Uterus (tissue), 4 donors: ENCODE data around the gene PTPRD. TPM values are rescaled to one million over a fixed set of nuclear protein-coding genes. Genes with fewer than 3 reads are reported as not detected.
A peak's percentile ranks its signal among the peaks of the same experiment; 100 is the strongest.

Experiments used
- DNase-seq, 2 donors: peaks; one replicate each; pipeline ENCODE4 v3.0.0-alpha.2; 2019 to 2020
- H3K27ac ChIP-seq, 2 donors: fragments of 200-600 bp; sonication (generic); 1 replicate in 1 of 2; 2 replicates in 1 of 2; pipeline ENCODE4 v1.5.1; 2016 to 2018
- H3K27me3 ChIP-seq, 2 donors: fragments of 200-600 bp; sonication (generic); one replicate each; pipeline ENCODE4 v1.5.1; 2018 to 2019; ENCODE audit warnings: control low read depth in 1 of 2
- H3K36me3 ChIP-seq, 2 donors: fragments of 200-600 bp; sonication (generic); one replicate each; pipeline ENCODE4 v1.5.1; 2019; ENCODE audit warnings: control low read depth in 1 of 2
- H3K4me1 ChIP-seq, 2 donors: fragments of 200-600 bp; sonication (generic); one replicate each; pipeline ENCODE4 v1.5.1; 2018 to 2019; ENCODE audit warnings: control low read depth in 1 of 2
- H3K4me3 ChIP-seq, 2 donors: fragments of 200-600 bp; sonication (generic); 1 replicate in 1 of 2; 2 replicates in 1 of 2; pipeline ENCODE4 v1.5.1; 2018 to 2019; ENCODE audit warnings: mild to moderate bottlenecking in 1 of 2
- H3K9me3 ChIP-seq, 2 donors: fragments of 200-600 bp; sonication (generic); one replicate each; pipeline ENCODE4 v1.5.1; 2019; ENCODE audit warnings: control low read depth in 1 of 2
- CTCF ChIP-seq, 4 experiments: fragments of 200-600 bp in 2 of 4; fragments of 450-650 bp in 2 of 4; sonication (generic) in 2 of 4; IDR thresholded peaks; one replicate each; pipeline ENCODE4 v1.5.1; 2016 to 2019; ENCODE audit warnings: antibody characterized with exemption in 4 of 4, mild to moderate bottlenecking in 2 of 4, moderate library complexity in 1 of 4
- POLR2A ChIP-seq, 2 donors: fragments of 450-650 bp; IDR thresholded peaks; one replicate each; pipeline ENCODE4 v1.6.1; 2016; ENCODE audit warnings: antibody characterized with exemption in 2 of 2, mild to moderate bottlenecking in 1 of 2, moderate library complexity in 1 of 2
- intact Hi-C: fragments of 100-400 bp; cut with DNase I; formaldehyde crosslinking; loops from one replicate; pipeline ENCODE4 v1.15.1; 2023; ENCODE audit warnings: low total_unique reads
- total RNA-seq, 4 donors: library from RNA; depleted of rRNA in 3 of 4; stranded (reverse); fragments of >200 nt in 3 of 4; gene quantifications; one replicate each; pipeline versions ENCODE4 v1.1.0 to v1.2.4, GENCODE V29; 2014 to 2023
- donor health status: DM: yes; HTN: yes; CAD: no.

Gene PTPRD
- total RNA-seq, 4 donors from 2014 or later = 1.2 to 136 (median 26.4) TPM

- H3K9me3 ChIP-seq = no peaks in the 10 kb centered on the region
- H3K27ac ChIP-seq = no peak overlapping the region
- no peaks in the 10 kb centered on the region for H3K36me3 ChIP-seq
- DNase-seq = no peak
- H3K4me1 ChIP-seq = no peaks in the 10 kb centered on the region
- TF ChIP-seq POLR2A (IDR thresholded peaks at IDR 0.05) = no peak
- TF ChIP-seq CTCF (IDR thresholded peaks at IDR 0.05) = no peak
- H3K4me3 ChIP-seq = no peak overlapping the region
- H3K27me3 ChIP-seq = no peaks in the 10 kb centered on the region
- intact Hi-C loops = no loop called here
These were observed 1749.7 kb downstream of the PTPRD start for GRCh38 chr9:8863069-8863468.

- H3K4me1 ChIP-seq = no peaks in the 10 kb centered on the region
- DNase-seq = no peak
- H3K4me3 ChIP-seq = no peak overlapping the region
- no peaks in the 10 kb centered on the region for H3K9me3 ChIP-seq
- H3K27ac ChIP-seq = no peak overlapping the region
- no peaks in the 10 kb centered on the region for H3K36me3 ChIP-seq
- intact Hi-C loops = no loop called here
- TF ChIP-seq CTCF (IDR thresholded peaks at IDR 0.05) (no peak), POLR2A (IDR thresholded peaks at IDR 0.05) (no peak)
- H3K27me3 ChIP-seq = no peaks in the 10 kb centered on the region
These were observed 1751.9 kb downstream of the PTPRD start for GRCh38 chr9:8860925-8861324.

- H3K9me3 ChIP-seq = no peaks in the 10 kb centered on the region
- H3K4me3 ChIP-seq = no peak overlapping the region
- no peak overlapping the region for H3K27ac ChIP-seq
- no peaks in the 10 kb centered on the region for H3K4me1 ChIP-seq
- DNase-seq = no peak
- no peaks in the 10 kb centered on the region for H3K36me3 ChIP-seq
- intact Hi-C loops = no loop called here
- TF ChIP-seq CTCF (IDR thresholded peaks at IDR 0.05) = no peak
- TF ChIP-seq POLR2A (IDR thresholded peaks at IDR 0.05) = no peak
- H3K27me3 ChIP-seq = peaks cover 0 to 5% of the 10 kb centered on the region in 2 donors
These were observed 1752.7 kb downstream of the PTPRD start for GRCh38 chr9:8860086-8860485.

GRCh38 chr9:8859416-8859815 lies 1753.4 kb downstream of the PTPRD start:
- Histone ChIP-seq H3K27ac (peak overlapping the region in 1 of 2 donors; percentile 76), H3K36me3 (no peaks in the 10 kb centered on the region), H3K9me3 (no peaks in the 10 kb centered on the region), H3K4me3 (no peak overlapping the region), H3K4me1 (no peaks in the 10 kb centered on the region), H3K27me3 (peaks cover 0 to 7% of the 10 kb centered on the region in 2 donors)
- no peak for DNase-seq
- no peak for TF ChIP-seq CTCF (IDR thresholded peaks at IDR 0.05)
- no peak for TF ChIP-seq POLR2A (IDR thresholded peaks at IDR 0.05)
- intact Hi-C loops = no loop called here

- intact Hi-C loops = no loop called here
- Histone ChIP-seq H3K4me1 (no peaks in the 10 kb centered on the region), H3K27ac (peak overlapping the region; percentile 74 to 76), H3K27me3 (peaks cover 0 to 7% of the 10 kb centered on the region in 2 donors), H3K4me3 (peak overlapping the region; percentile 40 to 76), H3K36me3 (no peaks in the 10 kb centered on the region), H3K9me3 (no peaks in the 10 kb centered on the region)
- peak; percentile 17 to 20 for DNase-seq
- TF ChIP-seq POLR2A (IDR thresholded peaks at IDR 0.05) (no peak), CTCF (IDR thresholded peaks at IDR 0.05) (no peak)
These were observed 1754.1 kb downstream of the PTPRD start for GRCh38 chr9:8858596-8859161.
